HEK293 (cell line): ENCODE results near the gene CAPZB.

ENCODE experiments used
- ZNF639 ChIP-seq: fragments of 450-650 bp; formaldehyde crosslinking; IDR thresholded peaks from 2 replicates; pipeline ENCODE4 v1.5.1; 2016; ENCODE audit warnings: missing biosample characterization, missing genetic modification characterization
- ZNF670 ChIP-seq: fragments of 450-650 bp; formaldehyde crosslinking; IDR thresholded peaks from 2 replicates; pipeline ENCODE4 v1.5.1; 2016; ENCODE audit warnings: missing biosample characterization, missing genetic modification characterization, low read depth
- ZNF707 ChIP-seq: fragments of 450-650 bp; formaldehyde crosslinking; IDR thresholded peaks from 2 replicates; pipeline ENCODE4 v1.5.1; 2016; ENCODE audit warnings: missing biosample characterization, missing genetic modification characterization

- TF ChIP-seq ZNF707 (no peak), ZNF639 (tag by site-specific recombination) (no peak), ZNF670 (tag by site-specific recombination) (no peak)
Measured at GRCh38 chr1:19374926-19375325, 110.4 kb downstream of the CAPZB start.
